NCI-H524 treated with DMSO at 0.1 percent for 48 hours (cell line): Measurements from ENCODE around the gene BIRC3.

Experiments
- DNase-seq: peaks from one replicate; lab custom pipeline; 2025; lab: John Stamatoyannopoulos, UW

Gene BIRC3

GRCh38 chr11:102317099-102317767 lies at the start of gene BIRC3:
Gene BIRC3 (plus strand): TSS chr11:102317484. CDS start chr11:102324510, 7,026 bp downstream.
- peak; percentile 67 for DNase-seq

DNA sequence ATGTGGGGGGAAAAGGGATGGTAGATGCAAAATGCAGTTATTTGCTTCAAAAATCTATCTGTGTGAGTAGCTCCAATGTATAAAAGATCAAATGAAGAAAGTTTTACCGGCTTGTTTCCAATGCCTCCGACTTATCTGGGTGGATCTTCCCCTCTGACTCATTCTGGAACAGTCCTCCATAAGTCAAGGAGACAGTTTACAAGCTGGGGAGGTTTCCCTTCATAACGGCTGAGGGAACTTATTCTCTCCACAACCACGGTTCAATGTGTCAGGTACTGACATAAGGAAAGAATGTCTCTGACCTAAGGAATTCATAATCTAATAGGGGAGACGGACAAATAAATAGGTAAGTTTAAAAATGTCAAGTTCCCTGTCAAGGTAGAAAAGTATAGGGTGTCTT lies 49.7 kb upstream of the BIRC3 start:
- DNase-seq: no peak

DNA sequence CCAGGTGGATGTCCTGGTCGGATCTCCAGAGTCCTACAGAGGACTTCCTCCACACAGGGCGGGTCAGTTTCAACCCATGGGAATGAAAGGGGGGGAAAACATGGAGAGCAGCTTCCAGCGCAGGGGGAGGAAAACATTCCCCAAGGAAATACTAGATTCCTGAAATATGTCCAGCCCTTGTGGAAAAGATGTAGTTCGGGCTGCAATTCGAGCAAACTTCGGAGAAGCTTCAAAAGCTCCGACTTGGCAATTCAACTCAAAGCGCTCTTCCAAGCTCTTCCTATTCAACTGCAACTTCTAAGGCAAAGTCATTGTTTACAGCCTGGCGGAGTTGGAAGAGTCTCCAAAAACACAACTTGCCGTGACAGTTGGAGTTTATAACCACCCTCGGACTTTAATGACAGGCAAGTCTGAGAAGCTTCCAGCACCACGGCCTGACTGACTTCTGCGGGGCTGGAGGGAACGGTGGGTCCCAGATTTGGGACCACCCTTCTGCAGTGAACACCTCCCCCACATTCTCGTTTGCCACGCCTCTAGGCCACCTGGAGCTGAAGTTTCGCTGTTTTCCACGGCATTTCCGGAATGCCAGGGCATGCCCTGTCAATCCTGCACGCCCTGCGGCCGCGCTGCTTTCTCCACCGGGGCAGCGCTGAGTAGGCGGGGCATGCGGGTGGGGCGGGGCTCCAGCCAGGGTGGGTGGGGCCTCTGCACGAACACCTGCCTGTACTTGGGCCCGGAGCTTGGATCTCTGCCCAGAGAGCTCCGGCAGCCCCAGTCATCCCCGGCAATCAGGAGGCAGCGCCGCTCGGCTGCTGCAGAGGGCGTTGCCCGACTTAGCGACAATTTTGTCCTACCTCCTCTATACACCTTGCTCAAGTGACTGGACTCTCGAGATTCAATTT lies 49.0 kb upstream of the BIRC3 start:
- peak; percentile 5 for DNase-seq

DNA sequence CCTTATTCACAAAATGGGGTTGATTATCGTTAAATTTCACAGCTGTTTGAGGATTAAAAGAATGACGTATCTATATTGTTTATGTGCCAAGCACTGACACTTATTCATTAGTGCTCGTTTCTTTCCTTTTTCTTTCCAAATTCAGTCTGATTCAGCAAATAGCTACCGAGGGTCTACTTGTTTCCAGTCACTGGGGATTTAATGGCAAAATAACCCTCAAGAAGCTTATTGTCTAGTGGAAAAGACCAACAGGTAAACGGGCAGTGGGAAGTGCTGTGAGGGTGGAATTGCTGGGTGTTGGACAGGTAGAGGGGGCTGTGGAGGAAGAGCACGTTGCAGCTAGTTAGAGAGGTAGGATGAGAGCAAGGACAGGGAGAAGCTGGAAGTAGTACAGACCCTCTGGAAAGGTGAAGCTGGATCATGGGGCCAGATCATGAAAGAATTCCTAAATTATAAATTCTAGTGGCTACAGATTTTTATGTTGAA lies 48.3 kb upstream of the BIRC3 start:
- no peak for DNase-seq

- no peak for DNase-seq
Measured at GRCh38 chr11:102269927-102270326, 47.4 kb upstream of the BIRC3 start.

DNA sequence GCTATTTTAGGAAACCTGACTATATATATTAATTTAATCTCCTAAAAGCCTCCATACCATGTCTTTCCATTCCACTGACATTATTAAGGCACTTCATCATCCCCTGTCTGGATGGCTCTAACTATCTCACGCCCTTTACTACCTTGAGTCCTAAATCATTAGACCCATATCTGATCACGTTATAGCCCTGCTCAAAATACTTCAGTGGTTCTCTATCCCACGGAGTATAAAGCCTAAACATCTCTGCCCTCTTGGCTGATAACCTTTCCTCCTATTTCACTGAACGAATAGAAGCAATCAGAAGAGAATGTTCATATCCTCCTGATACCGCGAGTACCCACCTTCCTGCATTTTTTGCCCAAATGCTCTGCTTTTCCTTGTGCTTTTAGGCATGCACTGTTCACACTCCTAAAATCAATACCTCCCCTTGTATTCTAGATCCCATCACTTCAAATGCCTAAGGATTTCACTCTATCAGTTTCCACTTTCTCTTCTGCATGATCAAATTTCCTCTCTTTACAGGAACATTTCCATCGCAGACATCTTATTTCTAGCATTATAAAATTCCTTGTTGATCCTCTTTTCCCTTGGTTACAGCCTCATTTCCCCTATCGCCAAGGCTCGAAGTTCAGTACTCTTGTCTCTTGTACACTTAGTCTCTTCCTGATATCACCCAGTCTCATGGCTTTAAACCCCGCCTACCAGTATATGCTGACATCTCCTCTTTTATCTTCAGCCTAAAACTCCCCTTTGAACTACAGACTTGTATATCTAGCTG lies 45.0 kb upstream of the BIRC3 start:
- no peak for DNase-seq

- no peak for DNase-seq
Measured at GRCh38 chr11:102274628-102275027, 42.7 kb upstream of the BIRC3 start.

GRCh38 chr11:102276362-102276761 lies 40.9 kb upstream of the BIRC3 start:
- no peak for DNase-seq

GRCh38 chr11:102276783-102277182 lies 40.5 kb upstream of the BIRC3 start:
- no peak for DNase-seq

DNA sequence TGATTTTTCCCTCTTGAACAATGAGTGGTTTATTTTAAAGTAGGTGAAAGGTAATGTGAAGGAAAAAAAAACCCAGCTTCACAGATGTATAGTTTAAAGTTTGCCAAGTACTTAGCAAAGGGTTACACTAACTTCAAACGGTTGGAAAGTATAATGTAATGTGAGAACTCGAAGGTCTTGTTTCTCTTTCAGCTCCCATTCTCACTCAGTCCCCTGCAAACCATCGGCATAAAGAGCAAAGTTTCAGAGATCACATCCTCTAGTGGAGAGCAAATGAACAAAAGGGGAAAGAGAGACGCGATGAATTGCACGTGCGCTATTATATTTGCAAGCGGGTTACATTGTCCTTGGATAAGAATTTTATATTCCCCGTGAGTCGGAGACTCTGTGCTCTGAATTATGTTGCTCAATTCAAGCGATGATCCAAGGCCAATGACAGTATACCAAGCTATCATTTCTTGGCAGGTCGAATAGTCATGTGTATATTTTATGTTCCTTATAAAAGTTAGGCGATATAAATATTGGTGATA lies 37.6 kb upstream of the BIRC3 start:
- no peak for DNase-seq

- no peak for DNase-seq
Measured at GRCh38 chr11:102280245-102280833, 36.9 kb upstream of the BIRC3 start.

- no peak for DNase-seq
Measured at GRCh38 chr11:102283116-102283485, 34.2 kb upstream of the BIRC3 start.

DNA sequence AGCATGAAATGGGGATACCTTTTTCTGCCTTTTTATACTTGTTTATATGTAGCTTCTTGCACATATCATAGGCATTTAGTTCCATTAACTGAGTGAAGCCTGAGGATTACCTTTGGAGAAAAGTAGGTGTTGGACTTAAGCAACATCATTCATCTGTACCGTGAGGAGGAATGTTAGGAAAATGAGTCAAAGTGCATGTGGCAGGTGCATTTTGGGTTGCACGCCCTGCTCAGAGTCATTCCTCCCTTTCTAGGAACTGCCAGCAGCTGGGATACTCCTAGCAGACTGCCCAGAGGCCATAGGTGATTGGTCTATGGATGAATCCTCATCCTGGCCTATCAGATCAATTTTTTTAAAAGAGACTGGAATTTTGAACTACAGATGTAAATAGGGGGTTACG lies 33.3 kb upstream of the BIRC3 start:
- DNase-seq: no peak

- no peak for DNase-seq
Measured at GRCh38 chr11:102286292-102286691, 31.0 kb upstream of the BIRC3 start.

GRCh38 chr11:102287964-102288724 lies 29.1 kb upstream of the BIRC3 start:
- DNase-seq: peak; percentile 56

GRCh38 chr11:102288725-102289083 lies 28.6 kb upstream of the BIRC3 start:
- no peak for DNase-seq

GRCh38 chr11:102289592-102289991 lies 27.7 kb upstream of the BIRC3 start:
- no peak for DNase-seq

DNA sequence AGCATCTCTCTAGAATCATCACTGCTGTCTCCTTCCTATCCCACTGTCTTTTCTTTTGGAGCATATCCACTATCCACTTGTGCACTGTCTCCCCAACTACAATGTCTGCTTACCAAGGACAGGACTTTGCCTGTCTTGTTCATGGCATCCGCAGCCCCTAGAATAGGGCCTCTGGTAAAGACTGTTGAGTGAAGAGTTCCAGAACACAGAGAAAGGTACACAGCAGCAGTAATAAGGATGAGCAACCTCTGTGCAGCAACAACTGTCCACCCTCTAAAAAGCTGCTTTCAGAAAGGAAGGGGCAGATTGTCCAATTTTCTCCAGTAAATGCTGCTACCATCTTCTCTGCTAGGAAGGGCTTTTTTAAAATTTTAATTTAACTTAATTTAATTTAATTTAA lies 25.5 kb upstream of the BIRC3 start:
- DNase-seq: no peak

- DNase-seq: no peak
Measured at GRCh38 chr11:102292933-102293332, 24.4 kb upstream of the BIRC3 start.

GRCh38 chr11:102293873-102294601 lies 23.2 kb upstream of the BIRC3 start:
- no peak for DNase-seq
